Measurements from ENCODE around the gene ACO1.
"Not testable (repeated sequence)": the region's sequence is repeated elsewhere in the genome, so short reads cannot be mapped to it uniquely, and the experiment has no call there.

ACO1 gene

GRCh38 chr9:32384364-32385151 lies at the start of gene ACO1:
Gene ACO1 (plus strand): TSS chr9:32384643. CDS start chr9:32405507, 20,864 bp downstream.
- peak; percentile 76 for DNase-seq (ENCODE audit: low read depth)

- no peak for DNase-seq (ENCODE audit: low read depth)
Measured at GRCh38 chr9:32334916-32335895, 49.2 kb upstream of the ACO1 start.

GRCh38 chr9:32339424-32339823 lies 45.0 kb upstream of the ACO1 start:
- no peak for DNase-seq (ENCODE audit: low read depth)

GRCh38 chr9:32340361-32340760 lies 44.1 kb upstream of the ACO1 start:
- DNase-seq (ENCODE audit: low read depth) = no peak

- peak; percentile 29 for DNase-seq (ENCODE audit: low read depth)
Measured at GRCh38 chr9:32344551-32345182, 39.8 kb upstream of the ACO1 start.

GRCh38 chr9:32345243-32345642 lies 39.2 kb upstream of the ACO1 start:
- DNase-seq (ENCODE audit: low read depth) = no peak

GRCh38 chr9:32347571-32347970 lies 36.9 kb upstream of the ACO1 start:
- no peak for DNase-seq (ENCODE audit: low read depth)

GRCh38 chr9:32348106-32348695 lies 36.2 kb upstream of the ACO1 start:
- peak; percentile 76 for DNase-seq (ENCODE audit: low read depth)

- no peak for DNase-seq (ENCODE audit: low read depth)
Measured at GRCh38 chr9:32349013-32349412, 35.4 kb upstream of the ACO1 start.

GRCh38 chr9:32350682-32351081 lies 33.8 kb upstream of the ACO1 start:
- peak; percentile 43 for DNase-seq (ENCODE audit: low read depth)

- DNase-seq (ENCODE audit: low read depth) = no peak
Measured at GRCh38 chr9:32351845-32352244, 32.6 kb upstream of the ACO1 start.

GRCh38 chr9:32353476-32353875 lies 31.0 kb upstream of the ACO1 start:
- not testable (repeated sequence) for DNase-seq (ENCODE audit: low read depth)

GRCh38 chr9:32359452-32359851 lies 25.0 kb upstream of the ACO1 start:
- DNase-seq (ENCODE audit: low read depth) = no peak

- DNase-seq (ENCODE audit: low read depth) = no peak
Measured at GRCh38 chr9:32360983-32361673, 23.3 kb upstream of the ACO1 start.

- no peak for DNase-seq (ENCODE audit: low read depth)
Measured at GRCh38 chr9:32371279-32371678, 13.2 kb upstream of the ACO1 start.

GRCh38 chr9:32371679-32372078 lies 12.8 kb upstream of the ACO1 start:
- no peak for DNase-seq (ENCODE audit: low read depth)

- DNase-seq (ENCODE audit: low read depth) = no peak
Measured at GRCh38 chr9:32376285-32376684, 8.2 kb upstream of the ACO1 start.

- DNase-seq (ENCODE audit: low read depth) = peak; percentile 74
Measured at GRCh38 chr9:32378496-32378895, 5.9 kb upstream of the ACO1 start.

GRCh38 chr9:32378993-32379729 lies 5.3 kb upstream of the ACO1 start:
- DNase-seq (ENCODE audit: low read depth) = peak; percentile 81

GRCh38 chr9:32380944-32381343 lies 3.5 kb upstream of the ACO1 start:
- DNase-seq (ENCODE audit: low read depth) = no peak
